GM12874 (cell line): ENCODE data around the gene GNB5.

Source experiments
- TF ChIP-seq, protein P1 (sequence below): IDR thresholded peaks from 2 replicates; pipeline ENCODE4 v1.5.1; 2011; ENCODE audit warnings: low read depth, mild to moderate bottlenecking, control low read depth, low read length, moderate library complexity; ENCODE audit not compliant: insufficient read depth

The GNB5 gene

DNA sequence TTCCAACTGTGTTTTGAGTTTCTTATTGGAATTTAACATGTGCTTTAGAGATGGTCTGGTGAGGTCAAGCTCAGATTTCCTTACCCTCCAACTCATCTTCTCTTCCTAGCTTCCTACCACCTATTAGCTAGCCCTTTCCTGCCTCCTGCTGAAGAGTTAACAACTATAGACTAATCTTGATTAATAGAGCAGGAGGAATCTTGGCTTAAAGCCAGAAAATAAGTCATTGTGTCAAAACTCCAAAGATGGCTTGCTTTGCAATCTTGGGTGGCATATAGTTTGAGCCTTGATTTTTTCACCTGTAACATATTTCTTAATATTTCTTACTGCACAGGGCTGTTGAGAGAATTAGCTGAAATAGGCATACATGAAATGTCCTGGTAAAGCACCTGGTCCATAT lies 105.9 kb downstream of the GNB5 start:
- TF ChIP-seq, protein P1, sequence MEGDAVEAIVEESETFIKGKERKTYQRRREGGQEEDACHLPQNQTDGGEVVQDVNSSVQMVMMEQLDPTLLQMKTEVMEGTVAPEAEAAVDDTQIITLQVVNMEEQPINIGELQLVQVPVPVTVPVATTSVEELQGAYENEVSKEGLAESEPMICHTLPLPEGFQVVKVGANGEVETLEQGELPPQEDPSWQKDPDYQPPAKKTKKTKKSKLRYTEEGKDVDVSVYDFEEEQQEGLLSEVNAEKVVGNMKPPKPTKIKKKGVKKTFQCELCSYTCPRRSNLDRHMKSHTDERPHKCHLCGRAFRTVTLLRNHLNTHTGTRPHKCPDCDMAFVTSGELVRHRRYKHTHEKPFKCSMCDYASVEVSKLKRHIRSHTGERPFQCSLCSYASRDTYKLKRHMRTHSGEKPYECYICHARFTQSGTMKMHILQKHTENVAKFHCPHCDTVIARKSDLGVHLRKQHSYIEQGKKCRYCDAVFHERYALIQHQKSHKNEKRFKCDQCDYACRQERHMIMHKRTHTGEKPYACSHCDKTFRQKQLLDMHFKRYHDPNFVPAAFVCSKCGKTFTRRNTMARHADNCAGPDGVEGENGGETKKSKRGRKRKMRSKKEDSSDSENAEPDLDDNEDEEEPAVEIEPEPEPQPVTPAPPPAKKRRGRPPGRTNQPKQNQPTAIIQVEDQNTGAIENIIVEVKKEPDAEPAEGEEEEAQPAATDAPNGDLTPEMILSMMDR, result no peak

DNA sequence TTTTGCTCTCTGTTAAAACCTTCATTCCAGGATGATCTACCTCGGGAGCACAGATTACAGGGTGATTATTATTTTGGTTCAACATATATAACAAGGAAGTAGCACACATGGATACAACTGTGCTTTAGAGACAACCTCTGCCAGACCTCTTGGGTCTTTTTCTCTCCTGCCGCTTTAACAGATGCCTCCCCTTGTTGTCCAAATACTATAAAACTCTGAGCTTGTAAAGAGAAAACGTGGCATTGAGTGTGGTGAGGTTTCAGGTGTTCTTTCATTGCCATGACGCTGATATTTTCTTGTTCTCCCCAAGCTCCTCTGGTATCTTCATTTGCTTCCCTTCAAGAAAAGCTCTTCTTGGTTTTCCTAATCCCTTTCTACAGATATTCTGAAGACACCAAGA lies 107.6 kb downstream of the GNB5 start:
- TF ChIP-seq, protein P1, result no peak

DNA sequence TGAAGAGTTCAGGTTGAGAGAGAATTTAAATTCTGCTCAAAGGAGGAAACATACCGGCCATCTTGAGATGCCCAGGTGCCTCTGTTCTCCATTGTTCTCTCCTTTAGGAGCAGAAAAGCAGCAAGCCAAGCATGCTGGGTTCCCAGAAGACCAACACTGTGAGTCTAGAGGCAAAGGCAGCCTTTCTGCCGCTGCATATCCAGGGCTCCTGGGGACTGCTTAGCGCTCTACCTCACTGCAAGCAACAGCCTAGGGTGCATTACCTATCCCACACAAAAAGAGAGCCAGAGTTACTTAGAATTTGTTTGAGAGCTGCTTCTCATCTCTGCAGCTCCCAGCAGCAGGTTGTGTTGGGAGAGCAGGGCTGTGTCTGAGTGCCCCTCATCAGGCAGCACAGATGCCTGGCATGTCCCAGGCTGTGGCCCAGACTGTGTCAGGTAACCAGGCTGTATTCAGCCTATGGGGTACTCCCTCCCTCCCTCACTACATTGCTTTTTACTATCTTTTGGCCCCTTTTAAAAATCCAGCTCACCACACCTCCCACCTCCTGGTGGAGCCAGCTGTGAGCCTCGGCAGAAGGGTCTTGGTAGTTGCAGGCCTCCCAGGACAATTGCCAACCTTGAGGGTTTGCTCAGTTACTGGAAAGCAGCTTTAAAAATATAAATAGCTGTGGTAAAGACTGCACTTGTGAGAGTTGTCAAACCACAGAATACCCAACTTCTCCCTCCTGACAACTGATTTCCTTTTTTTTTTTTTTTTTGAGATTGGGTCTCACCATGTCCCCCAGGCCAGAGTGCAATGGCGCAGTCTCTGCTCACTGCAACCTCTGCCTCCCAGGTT lies 108.8 kb downstream of the GNB5 start:
- TF ChIP-seq, protein P1, result no peak

DNA sequence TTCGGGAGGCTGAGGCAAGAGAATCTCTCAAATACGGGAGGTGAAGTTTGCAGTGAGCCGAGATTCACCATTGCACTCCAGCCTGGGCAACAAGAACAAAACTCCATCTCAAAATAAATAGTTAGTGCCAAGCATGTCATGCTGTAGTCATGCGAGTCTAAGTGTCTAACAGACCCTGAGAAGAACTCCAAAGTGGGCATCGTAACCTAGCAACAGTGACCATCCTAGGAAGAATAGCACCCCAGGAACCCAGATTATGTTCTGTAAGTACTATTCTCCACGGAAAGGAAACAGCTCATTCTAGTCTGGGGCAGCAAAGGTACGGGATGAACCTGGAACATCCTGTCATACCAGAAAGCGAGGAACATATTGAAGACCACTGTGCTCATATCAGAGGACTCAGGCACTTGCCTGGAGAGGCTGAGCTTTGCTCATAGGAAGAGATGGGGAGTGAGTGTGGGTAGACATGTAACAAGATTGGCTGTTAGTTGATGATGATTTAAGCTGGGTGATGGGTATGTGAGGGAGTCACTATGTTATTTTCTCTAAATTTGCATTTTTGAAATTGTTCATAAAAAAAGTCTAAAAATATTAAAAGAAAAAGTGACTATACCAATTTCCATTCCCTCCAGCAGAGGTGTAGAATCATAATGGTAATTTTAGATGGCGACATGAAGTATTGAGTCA lies 110.3 kb downstream of the GNB5 start:
- TF ChIP-seq, protein P1, result no peak

DNA sequence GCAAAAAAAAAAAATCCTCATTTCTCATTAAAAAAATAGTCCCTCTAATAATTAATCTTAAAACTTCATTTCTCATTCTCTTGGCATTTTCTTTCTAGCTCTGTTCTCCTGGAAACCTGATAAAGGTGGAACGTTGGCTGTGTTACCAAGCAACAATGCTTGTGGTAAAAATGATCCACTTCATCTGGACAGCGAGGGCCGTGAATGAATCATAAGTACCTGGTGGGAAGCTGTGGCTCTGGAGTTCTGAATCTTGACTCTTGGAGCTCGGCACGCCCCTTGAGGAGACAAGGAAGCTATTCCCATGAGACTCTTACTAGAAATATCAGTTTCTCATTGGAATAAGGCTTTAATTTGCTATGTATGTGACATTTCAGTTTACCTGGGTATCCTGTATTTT lies 111.2 kb downstream of the GNB5 start:
- TF ChIP-seq, protein P1, result no peak

DNA sequence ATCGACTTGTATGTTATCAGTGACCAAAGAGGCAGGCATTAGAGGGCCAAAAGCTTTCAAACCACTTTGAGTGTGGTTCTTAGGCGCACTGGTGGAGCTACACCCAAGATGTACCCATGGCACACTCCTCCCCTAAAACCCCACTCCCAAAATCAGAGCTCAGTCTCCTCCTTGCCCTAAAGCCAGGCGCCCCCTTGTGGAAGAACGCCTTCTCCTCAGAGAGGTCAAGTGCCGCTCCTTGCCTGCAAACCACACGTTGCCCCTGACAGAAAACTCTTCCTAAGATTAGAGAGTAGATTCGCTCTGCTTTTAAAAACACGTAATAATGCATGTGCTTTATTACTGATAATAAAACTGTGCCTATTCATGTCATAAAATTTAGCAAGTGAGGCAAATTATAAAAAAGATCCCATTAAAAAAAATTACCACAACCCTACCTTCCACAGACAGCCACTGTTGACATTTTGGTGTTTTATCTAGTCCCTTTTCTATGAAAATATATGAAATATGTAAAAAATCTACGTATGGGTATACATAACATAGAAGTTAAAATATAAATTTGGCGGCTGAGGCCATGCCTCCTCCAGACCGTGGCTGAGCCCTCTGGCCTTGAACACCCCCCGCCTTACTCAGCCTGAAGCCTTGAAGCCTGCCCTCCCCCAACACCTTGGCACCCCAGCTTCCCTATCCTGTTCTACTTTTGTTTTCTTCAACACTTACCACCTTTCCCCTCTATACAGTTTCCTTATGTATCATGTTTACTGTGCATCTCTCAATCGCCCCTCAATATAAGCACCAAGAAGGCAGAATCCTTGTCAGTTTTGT lies 112.1 kb downstream of the GNB5 start:
- TF ChIP-seq, protein P1, result peak; percentile 89
